Raji (cell line): ENCODE results near the gene PALLD.

ENCODE experiments used
- POLR2A ChIP-seq: IDR thresholded peaks from 2 replicates; pipeline ENCODE4 v1.6.1; 2011; ENCODE audit warnings: low read depth, low read length, control low read depth; ENCODE audit not compliant: insufficient read depth

The PALLD gene

DNA sequence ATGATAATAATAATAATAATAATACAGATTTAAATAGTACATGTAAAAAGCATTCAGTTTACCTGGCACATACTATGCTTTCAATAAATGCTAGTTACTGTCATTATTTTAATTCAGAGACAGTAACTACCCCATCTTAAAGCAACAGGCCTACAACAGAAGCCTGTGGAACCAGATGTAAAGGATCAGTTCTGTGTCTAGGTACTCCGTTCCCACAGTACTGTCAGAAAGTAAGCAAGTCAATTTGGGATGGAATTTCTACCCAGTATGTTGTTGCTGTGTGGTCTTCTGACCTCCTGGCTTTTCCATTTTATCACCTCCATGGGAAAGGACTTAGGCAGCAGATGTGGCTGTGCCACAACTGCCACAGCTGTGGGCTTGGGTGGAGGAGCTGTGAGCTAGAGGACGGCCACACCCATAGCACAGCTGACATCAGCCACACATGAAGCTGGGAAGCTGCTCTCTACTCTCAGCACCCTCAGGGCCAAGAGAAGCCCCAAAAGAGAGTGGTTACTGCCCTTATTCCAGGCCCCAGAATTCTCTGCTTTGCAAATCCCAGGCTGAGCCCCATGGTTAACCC, 410.4 kb downstream of the PALLD start:
- no peak for TF ChIP-seq POLR2A

- no peak for TF ChIP-seq POLR2A
These were observed 411.2 kb downstream of the PALLD start for GRCh38 chr4:168908093-168908492.

DNA sequence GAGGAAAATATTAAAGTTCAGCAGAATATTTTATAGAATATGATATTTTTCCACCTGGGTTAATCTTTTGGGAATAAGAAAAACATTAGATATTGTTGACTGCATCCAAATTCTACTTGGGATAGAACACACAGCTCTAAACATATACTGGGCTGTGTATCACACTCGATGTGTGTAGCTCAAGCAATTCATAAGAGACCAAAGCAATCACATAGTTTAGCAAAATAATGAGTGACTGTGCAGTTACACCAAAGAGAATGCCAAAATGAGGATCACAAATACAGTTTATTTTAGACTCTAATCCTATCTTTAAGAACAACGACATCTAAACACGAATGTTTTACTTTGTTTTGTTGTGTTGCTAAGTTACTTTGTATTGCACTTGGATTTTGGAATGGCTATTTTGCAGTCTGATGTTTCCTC, 412.0 kb downstream of the PALLD start:
- TF ChIP-seq POLR2A: no peak

DNA sequence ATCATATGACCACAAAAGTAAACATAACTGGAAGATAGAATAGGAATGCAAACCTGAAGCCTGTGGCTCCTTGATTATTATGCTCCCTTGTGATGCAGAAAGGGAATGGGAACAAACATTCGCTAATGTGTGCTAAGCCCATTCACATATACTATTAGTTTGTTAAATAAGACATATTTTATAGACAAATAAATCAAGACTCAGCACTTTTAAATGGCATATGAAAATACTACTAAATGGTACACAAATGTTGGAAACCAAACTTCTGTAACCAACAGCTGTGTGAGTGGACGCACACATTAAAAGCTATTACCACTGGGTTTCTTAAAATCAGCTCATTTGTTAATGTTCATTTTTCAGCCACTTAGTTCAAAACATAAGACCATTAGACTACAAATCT, 417.2 kb downstream of the PALLD start:
- TF ChIP-seq POLR2A: no peak

DNA sequence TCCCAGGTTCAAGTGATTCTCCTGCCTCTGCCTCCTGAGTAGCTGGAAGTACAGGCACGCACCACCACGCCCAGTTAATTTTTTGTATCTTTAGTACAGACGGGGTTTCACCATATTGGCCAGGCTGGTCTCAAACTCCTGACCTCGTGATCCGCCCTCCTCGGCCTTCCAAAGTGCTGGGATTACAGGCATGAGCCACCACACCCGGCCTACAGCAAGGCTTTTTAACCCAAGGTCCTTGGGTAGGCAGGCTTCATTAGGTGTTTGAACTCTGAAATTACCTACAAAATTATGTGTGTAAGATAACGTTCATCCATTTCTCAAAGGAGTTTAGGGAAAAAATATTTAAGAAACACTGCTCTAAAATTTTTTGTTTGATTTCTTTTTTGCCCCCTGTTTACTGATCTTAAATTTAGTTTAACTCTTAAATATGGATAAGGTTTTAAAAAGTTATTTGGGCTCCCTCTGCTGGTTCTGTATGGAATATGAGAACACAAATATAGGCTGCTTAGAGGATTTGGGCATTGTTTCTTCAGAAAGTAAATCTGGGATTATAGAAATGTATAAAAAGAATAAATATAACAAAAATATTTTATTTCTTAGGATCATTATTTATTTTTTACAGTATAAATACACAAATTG, 420.4 kb downstream of the PALLD start:
- TF ChIP-seq POLR2A: no peak

DNA sequence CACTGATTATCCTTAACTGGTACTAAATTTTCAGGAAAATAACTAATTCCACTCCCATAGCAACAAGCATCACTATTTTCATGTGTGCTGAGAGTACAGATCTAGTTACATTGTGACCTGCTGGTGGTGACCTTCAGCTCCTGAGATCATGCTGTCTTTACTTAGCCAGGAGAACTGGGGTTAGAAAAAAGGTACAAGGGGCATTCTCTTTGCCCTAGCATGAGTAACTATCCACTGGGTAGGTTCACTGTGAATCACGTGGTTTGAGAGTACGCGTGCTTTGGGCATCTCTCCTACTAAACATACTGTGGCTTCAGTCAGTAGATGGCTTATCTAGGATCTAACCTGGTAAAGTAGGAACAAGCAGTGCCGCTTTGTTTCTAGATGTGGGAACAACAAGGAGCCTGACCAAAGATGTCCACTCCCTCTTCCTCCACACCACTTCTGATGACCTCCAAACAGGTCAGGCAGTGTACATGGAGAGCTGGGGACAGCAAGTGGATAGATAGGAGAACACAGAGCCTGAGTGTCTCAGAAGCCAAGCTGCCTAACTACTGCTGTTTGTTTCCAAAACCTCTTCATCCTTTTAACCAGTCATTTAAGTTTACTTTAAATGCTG, 423.0 kb downstream of the PALLD start:
- TF ChIP-seq POLR2A: no peak

GRCh38 chr4:168920441-168921065, 423.7 kb downstream of the PALLD start:
- no peak for TF ChIP-seq POLR2A

DNA sequence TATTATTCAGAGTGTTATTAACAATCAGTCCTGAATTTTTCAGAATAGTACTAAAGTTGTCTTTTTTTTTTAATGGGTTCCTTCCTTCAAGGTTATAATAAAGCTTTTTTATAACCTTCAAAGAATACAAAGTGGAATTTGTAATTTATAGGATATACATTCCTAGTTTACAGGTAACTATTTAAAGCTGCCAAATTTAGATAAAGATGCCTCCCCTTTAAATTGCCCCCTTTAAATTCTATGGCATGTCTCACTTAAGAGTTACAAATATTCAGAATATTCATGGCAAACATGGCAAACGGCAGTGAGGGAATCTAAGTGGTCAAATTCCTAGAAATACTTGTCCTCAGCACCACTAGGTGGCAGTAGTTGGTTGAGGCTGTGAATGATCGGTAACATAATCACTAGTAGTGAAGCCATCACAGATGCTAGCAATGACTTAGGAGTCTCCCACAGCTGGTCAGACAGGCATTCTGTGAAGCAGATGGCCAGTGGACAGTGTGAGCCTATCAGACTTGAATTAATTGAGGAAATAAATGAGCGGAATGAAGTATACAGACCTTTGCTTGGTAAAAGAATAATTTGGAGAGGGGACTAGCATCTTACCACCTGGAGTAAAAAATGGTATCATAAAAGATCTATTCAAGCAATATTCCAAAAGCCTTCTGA, 426.8 kb downstream of the PALLD start:
- TF ChIP-seq POLR2A: no peak

- no peak for TF ChIP-seq POLR2A
These were observed 427.8 kb downstream of the PALLD start for GRCh38 chr4:168924667-168925066.

DNA sequence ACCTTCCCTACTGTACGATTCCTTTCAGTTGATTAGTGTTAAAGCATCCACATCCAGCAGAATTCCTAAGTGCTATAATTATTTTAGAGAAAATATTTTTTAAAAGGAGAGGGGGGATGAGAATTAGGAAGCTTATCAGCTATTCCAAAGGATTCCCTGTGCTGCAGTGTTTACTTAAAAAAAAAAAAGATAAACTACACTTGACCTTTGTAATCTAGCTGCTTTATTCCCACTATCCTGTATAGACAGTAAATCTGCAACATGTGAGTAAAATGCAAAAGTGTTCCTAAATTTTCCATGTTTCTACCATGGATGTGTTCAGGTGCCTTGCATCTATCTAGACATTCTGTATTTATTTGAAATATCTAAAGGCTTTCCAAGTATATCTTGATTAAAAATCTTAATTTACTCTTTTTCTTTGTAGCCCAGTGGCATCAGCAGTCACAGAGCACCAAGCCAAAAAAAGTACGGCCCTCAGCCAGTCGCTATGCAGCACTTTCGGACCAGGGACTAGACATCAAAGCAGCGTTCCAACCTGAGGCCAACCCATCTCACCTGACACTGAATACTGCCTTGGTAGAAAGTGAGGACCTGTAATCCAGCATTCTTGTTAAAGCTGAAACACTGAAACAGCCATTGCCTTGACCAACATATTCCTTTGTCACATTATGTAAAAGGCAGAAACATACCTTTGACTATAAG, 429.1 kb downstream of the PALLD start:
- TF ChIP-seq POLR2A: no peak

DNA sequence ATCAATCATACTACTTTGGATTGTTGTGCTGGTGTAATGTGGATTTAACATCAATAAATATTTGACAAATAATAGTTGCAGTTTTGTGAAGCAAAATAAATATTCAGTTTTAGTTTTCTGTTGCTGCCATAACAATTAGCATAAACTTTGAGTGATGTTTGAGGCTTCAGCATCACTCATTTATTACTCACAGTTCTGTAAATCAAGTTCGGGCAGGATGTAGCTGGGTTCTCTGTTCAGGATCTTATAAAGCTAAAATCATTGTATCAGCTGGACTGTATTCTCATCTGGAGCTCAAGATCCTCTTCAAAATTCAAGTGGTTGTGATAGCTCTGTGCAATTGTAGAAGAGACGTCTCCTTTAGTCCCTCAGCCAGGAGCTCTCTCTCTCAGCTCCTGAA, 431.5 kb downstream of the PALLD start:
- no peak for TF ChIP-seq POLR2A

GRCh38 chr4:168928875-168929274, 432.0 kb downstream of the PALLD start:
- TF ChIP-seq POLR2A: no peak

DNA sequence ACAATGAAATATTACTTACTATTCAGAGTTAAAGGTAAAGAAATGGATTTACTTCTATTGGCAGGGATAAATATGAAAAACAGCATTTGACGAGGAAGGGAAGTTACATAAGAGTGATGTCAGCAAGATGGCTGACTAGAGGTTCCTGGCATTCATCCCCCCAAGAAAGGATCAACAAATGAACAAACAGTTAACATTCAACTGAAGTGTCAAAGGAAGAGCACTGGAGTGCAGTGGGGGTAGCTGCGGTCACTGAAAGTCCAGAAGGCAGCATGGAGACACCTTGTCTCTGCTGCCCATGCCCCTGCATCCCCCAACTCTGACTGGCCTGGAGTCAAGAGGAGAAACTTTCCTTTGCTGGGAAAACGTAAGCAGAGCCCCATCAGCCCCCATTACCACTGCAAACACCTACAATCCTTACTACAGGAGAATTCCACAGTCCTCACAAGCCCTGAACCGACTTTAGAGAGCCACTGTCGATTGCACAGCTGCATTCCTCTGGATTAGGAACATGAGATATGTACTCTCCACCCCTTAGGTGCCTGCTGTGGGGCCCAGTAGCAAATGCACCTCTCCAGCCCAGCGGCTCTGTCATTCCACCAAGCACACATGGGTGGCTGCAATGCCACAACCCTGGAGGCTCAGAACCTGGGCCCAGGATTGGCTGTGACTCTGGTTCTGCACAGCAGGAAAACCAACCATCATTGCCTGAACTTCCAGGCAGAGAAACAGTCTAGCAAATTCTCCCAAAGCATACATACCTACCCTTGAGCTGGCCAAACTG, 433.8 kb downstream of the PALLD start:
- TF ChIP-seq POLR2A: no peak

GRCh38 chr4:168931215-168931650, 434.4 kb downstream of the PALLD start:
- TF ChIP-seq POLR2A: no peak
